ENCODE results near the gene SYNDIG1L.

The SYNDIG1L gene

DNA sequence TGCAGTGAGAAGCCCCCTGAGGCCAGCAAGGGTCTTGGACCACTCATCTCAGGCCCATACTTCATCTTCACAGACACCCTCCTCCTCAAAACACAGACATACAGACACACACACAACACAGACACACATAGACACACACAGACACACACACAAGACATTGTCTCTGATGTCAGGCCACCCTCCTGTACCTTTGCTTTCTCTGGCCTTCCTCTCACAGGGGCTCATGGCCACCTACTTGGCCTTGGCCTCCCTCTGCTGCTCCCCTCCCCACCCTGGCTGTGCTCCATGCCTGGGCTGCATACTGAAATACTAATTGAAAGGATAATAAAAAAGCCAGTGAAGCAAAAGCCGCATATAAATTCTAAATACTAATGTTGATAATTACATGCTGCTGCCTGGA is 1.6 kb upstream of the SYNDIG1L start:
- no peak for DNase-seq

DNA sequence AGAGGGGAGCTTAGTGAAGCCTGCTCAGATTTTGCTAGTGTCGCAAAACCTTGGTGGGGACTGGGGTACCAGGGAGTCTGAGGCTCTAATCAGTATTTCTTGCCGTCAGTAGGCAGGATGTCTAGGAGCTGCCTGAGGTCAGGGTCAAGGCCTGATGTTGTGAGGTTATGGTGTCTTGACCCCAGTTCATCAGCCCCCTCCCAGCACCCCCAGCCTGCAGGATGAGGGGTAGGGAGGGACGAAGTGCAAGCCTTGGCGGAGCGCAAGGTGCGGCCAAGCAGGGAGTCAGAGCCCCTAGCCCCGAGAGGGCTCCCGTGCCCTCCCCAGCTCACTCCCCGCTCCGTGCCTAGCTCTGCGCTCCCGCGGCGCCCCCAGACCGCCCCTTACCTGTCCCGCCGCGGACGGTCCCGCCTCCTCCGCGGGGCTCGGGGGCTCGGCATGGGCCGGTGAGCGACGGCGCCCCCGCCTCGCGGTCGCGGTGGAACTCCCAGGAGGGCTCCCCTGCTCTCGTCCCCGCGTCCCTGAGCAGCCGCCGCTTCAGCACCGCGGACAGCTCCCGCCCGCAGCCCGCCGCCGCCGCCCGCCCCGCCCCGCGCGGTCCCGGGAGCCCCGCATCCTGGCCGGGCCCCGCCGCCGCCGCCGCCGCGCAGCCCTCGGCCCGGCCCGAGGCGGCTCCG is 347 bp downstream of the SYNDIG1L start:
- peak; percentile 26 for DNase-seq

DNA sequence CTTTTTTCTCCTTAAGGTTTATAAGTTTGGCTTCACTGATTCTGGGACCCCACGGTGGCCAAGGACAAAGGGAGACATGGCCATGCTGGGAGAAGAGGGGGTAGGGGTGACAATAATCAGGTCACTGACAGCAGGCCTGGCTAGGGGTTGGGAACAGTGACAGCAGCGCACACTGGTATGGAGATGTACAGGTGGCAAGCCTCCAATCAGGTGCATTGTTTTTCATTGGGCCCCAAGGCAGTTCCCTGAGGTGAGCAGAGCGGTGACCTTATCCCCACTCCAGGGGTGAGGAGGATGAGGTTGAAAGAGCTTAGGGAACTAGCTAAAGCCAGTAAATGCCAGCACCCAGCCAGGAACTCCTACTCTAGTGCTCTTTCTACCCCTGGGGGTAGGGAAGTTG is 1.4 kb downstream of the SYNDIG1L start:
- no peak for DNase-seq

DNA sequence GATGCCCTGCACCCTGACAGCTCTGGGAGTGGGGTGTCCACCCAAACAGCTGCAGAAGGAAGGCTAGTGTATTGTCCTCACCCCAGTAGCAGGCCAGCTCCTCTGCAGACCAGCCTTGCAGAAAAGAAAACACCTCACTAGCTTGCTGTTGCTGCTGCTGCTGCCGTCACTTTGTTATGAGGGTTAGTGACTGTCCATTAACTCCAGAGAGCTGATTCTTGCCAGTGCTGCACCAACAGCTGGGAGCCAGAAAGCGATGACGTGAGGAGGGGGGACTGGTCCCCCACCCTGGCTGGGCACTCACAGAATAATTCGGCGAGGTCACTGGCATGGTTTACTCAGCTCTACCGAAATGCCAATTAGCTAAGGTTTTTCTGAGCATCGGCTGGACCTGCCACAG is 2.8 kb downstream of the SYNDIG1L start:
- DNase-seq, result no peak

DNA sequence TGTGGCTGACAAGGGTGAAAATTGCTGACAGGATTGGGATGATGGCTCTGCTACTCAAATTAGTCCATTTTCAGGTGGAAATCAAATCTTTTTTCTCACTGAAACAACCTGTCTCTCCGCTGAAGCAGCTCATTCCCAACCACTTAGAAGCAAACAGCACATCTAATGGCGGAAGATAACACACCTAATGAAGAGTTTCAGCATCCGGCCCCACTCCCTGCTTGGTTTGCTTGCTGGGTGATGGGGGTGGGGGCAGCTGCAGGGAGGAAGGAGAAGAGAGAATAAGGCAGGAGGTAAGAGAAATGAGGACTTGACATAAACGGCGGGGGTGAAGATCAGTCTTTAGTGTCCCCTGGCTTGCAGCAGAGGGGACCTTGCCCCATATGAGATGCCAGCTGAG is 4.0 kb downstream of the SYNDIG1L start:
- DNase-seq, result no peak

DNA sequence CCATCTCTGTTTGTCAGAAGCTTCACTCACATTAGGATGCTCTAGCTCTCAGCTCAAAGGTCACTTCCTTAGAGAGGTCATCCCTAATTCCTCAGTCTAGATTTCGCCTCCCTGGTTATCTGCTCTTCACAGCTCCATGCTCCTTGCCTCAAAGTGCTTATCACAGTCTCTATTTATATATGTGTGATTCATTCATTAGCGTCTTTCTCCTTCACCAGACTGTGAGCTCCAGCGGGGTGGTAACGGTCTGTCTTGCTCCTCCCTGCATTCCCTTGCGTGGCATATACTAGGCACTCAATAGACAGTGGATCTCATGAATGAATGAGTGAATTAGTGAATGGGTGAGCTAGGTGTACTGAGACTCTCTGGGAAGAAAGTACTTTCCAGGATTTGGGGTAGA is 6.9 kb downstream of the SYNDIG1L start:
- no peak for DNase-seq

DNA sequence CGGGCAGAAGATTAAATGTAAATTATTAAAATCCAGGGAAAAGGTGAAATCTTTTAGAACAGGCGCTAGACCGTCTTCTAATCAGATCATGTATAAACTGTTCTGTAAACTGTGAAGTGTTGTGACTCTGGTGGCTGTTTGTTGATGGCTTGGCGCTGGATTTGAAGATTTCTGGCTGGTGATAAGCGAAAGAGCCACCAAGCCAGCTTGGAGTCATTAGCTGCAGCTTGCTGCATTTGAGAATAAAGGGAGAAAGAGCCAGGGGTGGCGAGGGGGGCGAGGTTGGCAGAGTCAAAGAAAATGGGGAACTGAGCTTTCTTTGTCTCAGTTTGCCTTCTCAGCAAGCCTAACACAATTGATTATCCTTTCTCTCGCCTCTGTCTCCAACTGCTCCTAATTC is 8.0 kb downstream of the SYNDIG1L start:
- no peak for DNase-seq

DNA sequence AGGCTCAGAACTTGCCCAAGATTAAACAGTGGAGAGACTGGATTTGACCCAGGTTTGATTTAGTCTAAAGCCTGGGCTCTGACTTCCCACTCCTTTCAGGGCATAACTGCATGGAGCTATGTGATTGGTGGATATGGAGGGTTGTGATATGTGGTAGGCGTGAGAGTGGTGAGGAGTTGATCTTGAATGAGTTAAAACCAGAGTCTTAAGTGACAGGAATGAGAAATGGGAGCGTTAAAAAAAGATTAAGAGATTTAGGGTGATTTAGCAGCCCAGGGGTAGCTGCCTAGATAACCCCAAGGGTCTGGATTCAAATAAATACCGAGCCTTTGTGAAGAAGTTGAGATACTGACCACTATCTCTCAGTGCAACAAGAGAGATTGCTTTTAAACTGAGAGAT is 8.4 kb downstream of the SYNDIG1L start:
- DNase-seq, result no peak

DNA sequence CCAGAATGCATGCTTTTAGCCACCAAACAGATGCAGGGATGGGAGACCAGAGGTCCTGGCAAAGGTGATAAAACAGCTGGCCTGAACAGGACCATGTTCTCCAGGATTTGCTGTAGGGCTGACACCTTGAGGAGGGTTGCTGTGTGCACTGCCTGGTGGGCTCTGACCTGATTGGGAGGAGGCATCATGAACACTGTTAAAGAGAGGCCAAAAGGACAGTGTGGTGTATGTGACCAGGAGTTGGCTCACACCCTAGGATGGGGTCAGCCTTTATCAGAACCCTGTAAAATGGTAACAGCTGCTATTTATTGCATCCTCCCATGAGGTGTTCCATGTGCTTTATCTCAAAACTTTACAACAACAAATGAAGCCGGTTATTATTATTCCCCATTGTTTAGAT is 8.8 kb downstream of the SYNDIG1L start:
- DNase-seq, result no peak

DNA sequence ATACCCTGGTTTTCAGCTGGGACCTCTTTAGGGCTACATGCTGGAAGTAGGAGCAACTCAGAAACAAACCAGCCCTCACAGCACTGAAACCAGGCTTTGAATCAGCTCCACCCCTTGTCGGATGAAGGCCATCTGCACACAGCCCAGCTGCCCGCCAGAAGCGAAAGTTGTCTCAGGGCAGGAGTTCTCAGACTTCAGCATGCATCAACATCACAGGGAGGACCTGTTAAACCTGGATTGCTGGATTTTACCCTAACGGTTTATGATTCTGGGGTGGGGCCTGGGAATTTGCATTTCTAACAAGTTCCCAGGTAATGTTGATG is 10.9 kb downstream of the SYNDIG1L start:
- DNase-seq, result no peak

DNA sequence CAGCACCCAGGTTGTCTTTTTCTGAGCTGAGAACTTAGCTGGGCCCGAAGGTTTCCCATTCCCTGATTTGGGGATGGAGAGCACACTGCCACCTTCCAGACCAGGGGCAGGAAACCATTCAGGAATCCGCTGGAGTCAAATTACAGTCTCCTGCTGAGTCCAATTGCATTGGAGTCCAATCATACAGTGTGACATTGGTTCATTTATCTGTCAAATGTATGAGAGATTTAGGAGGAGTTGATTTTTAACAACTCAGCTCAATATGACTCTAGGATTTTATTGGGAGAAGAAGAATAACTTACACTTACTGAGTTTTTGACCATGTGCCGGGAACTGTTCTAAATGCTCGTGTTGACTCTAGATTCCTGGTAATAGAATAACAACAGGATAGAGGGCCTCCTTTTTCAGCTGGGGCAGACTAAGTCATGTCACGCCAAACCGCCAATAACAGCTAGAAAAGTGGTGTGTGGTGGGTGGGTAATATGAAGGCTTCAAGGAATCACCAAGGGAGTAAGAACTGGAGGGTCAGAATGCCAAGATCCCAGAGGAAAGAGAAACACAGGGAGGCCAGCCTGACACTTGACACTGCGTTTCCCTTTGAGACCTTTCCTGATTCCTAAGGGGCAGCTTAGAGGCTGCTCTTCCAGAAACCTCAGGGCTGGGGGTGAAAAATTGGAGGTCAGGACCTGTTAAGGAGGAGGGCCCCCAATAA is 11.5 kb downstream of the SYNDIG1L start:
- no peak for DNase-seq

DNA sequence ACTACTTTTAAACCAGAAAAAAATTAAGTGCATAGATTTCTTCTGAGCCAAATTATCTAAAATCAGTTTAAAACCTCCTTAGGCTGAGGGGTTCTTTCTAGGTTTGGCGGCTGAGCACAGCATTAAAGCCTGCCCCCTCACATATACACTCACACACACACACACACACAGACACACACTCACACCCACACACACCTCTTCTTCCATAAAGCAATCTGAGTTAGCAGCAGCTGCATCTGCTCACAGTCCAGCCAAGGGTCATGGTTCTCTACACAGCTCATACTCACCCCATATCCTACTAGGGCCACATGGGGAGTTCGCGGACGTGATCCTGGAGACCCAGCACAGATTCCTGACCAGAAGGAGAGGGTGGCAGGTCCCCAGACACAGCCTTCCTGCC is 12.4 kb downstream of the SYNDIG1L start:
- DNase-seq, result no peak

DNA sequence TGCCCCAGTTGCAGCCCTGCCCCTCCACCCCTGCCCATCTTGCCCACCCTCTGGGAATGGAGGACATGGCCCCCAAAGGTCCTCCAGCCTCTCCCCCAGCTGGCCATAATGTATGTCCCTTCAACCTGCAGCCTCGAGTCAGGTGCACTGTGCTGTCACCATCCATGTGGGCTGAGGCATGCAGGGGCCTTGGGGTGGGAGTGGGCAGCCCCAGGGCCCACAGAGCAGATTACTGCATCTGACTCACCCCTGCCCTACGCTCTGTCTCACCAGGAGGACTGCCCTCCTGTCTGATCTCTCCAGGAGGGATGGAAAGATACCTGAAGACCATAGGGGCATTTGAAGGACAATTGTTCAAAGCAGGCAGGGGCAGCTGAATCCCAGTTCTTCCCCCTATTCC is 13.3 kb downstream of the SYNDIG1L start:
- DNase-seq, result no peak

DNA sequence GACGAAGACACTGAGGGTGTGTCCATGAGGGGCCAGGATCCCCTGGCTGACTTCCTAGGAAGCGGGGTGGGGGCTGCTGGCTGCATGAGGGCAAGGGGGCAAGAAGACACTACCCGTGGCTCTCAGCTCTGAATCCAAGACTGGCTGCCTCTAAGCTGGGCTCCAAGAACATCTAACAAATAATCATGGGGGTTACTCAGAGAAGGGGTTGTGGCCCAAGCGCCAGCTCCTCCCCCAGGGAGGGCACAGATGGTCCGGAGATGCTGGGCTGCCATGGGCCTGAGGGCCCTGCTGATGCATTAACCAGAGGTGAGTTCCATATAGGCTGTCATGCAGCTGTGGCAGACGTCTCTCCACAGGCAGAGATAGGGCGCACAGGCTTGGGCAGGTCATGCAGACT is 14.3 kb downstream of the SYNDIG1L start:
- DNase-seq, result no peak

DNA sequence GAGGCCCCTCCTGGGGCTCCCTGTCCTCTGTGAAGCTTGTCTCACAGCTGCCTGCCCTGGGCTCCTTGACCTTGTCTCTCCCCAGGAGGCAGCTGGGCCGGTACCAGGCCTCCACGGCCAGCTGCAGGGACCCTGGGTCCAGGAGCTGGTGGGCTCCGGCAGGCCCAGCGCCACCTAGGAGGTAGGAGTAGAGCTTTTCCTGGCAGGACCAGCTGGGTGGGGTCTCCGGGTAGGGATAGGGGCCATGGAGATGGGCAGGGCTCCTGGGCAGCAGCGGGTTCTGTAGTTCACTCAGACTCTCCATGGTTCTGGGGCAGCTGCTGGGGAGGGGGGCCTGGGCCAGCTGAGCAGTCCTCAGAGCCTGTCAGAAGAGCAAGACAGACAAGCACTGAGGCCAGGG is 16.6 kb downstream of the SYNDIG1L start:
- DNase-seq, result no peak

DNA sequence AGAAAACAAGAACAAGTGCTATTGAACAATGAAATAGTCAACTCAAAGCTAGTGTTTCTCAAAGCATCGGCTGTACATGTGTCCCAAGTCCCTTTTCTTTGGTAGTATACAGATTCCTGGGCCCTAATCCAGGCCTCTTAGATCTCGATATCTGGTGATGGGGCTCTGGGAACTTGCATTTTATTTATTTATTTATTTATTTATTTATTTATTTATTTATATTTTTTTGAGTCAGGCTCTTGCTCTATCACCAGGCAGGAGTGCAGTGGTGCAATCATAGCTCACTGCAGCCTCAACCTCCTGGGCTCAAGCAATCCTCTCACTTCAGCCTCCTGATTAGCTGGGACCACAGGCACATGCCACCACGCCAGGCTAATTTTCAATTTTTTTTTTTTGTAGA is 17.1 kb downstream of the SYNDIG1L start:
- no peak for DNase-seq

DNA sequence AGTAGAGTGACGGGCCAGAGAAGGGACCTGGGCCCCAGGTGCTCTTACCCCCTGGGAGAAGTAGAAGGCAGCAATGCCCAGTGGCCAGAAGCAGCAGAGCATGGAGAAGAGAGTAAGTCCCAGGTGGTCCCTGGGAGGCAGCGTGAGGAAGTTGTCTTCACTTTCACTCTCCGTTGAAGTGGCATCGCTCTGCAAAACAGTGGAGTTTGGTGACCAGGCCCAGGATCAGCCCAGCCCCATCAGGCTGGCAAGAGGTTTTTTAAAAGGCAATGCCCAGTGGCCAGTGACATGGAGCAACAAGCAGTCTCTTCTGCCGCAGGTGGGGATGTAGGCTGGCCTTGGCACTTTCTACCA is 18.2 kb downstream of the SYNDIG1L start:
- no peak for DNase-seq

DNA sequence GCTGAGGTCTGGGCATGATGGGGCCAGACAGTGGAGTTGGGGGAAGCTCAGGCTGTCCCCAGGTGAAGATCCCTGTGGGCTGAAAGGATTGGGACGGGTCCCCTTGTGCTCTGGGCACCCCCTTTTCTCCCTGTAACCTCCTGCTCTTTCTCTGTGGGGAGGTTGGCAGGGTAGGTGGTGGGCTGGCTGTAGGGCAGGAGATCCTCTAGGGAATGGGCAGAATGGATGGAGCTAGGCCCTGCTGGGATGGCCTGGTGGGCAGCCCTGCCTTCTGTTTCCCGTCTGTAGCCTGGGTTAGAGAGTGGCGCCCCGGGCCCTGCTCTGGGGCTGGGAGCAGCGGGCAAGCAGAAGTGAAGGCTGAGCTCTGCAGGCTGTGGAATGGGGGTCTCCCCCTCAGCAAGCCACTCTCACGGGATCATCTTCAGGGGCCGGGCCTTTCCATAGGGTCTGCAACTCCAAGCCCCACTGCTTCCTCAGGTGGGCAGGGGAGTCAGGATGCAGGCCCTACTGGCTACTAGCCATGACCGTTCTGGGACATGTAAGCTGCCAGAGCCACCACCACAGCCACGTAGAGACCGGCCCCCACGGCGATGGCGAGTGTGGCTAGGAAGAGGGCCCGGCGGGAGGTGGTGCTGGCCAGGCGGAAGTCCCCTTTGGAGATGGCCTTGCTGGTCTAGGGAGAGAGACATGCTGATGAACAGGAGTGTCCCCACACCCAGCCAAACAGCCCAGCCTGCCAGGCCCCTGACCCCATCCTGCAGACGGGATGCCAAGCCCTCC is 18.8 kb downstream of the SYNDIG1L start:
- no peak for DNase-seq

DNA sequence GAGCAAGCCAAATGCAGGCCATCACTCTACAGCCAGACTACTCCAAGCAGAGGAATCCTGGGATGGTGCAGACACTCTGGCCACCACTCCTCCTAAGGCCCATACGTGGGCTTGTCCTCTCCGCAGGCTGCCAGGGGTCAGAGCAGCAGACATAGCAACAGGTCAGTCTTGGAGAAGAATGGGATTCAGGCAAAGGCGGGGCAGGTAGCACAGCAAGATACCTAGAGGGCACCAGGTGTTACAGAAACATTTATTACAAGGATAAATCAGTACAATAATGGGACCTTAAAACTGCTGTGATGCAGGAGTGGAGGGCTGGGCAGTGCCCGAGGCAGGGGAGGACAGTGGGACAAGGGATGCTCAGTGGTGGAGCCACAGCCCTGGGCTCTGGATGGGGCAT is 20.3 kb downstream of the SYNDIG1L start:
- DNase-seq, result no peak

DNA sequence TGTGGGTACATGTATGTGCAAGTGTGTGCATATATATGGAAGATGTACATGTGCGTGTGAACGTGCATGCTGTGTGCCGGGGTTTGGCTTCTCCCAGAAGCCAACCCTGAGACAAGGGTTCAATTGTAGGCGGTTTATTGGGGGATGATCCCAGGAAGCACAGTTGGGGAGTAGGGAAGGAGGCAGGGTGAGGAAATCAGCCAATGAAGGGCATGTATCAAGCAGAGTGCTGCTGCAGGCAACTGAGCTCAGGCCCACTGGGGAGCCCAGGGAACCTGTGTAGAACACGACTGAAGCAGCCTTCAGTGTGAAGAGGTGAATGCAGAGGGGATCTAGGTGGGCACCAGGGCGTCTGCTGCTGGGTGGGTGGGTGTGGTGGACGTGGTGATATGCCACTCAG is 21.6 kb downstream of the SYNDIG1L start:
- DNase-seq, result no peak

DNA sequence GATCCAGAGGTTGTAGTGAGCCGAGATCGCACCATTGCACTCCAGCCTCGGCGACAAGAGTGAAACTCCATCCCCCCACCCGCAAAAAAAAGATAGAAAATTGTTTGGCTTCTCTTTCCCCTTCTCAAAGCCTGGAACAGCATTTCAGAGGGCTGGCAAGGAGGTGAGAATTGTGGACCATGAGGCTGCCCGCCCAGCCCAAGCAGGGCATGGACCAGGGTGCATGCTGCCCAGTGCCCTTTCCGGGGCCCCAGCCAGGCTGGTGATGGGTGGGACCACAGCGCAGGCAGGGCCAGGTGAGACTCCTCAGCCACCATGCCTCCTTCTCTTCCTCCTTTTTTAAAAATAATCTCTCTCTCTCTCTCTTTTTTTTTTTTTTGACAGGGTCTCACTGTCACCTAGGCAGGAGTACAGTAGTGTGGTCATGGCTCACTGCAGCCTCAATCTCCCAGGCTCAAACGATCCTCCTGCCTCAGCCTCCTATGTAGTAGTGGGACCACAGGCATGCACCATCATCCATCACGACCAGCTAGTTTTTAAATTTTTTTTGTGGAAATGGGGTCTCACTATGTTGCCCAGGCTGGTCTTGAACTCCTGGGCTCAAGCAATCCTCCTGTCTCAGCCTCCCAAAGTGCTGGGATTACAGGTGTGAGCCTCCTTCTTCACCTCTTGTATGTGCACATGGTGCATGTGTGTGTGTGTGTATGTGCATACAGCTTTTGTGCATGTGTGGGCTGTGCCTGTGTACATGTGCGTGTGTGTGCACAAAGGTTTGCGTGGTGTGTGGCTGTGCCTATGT is 22.2 kb downstream of the SYNDIG1L start:
- no peak for DNase-seq

DNA sequence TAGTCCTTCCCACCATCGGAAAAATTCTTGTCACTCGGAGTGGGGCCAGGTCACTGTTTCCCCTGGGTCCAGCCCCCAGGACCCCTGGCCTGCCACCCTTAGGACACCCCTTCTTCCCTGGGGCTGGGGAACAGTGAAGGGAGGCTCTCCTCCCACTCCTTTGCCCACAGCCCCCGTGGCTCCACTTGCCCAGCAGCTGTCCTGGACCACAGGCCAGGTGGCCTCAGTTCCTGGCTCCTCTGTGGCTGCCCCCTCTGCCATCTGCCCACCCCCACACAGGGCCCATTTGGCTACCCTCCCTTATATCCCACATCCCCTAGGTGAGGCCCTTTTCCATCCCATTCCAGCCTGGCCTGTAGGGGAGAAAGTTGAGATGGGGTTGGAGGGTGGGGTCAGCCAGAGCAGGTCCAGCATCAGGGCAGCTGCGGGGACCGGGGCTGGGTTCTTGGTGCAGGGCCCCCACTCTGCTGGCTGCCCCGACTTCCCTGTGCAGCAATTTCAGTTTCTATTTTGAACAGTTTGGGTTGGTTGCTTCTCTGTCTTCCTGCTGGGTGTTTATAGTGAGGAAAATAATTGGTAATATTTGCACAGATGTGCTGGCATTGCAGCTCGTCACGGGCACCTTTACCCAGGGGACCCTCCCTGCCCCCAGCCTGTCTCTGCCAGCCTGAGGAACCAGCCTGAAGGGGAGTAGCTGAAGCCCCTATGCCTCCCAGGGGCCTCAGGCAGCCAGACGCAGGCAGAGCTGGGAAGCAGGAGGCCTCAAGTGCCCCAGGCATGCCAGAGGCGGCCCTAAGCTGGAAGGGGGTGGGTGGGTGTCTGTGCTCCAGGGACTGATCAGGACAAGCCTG is 23.4 kb downstream of the SYNDIG1L start:
- DNase-seq, result no peak

All from activated CD4-positive, alpha-beta T cell treated with anti-CD3 and anti-CD28 coated beads, Interleukin-10, Interleukin-2, amounts not matched to agents 100 ng/mL and 50 ng/mL, durations not matched to agents 16 hours and 8 hours (primary cell).